Panc1 (cell line): ENCODE data around the gene PLCH1. TPM values are rescaled to one million over a fixed set of nuclear protein-coding genes. Genes with fewer than 3 reads are reported as not detected.

Experiments
- ATAC-seq: fragments of 200-7000 bp; cut with Tn5 transposase; 2 replicates; pipeline ENCODE4 v1.9.1; 2020; ENCODE audit warnings: mild to moderate bottlenecking, moderate library complexity
- BruUV-seq: library from RNA; stranded (reverse); fragments of 400-500 nt; replicated peaks from 2 replicates; lab custom pipeline; 2021; lab: Mats Ljungman, UMichigan
- CTCF ChIA-PET: fragments of 300-600 bp; sonication (Branson Sonifier 250); formaldehyde crosslinking; loops from one replicate; lab custom pipeline; 2022; ENCODE audit warnings: antibody characterized with exemption; lab: Charles Lee
- POLR2A ChIA-PET: fragments of 300-600 bp; sonication (Branson Sonifier 250); formaldehyde crosslinking; loops from one replicate; lab custom pipeline; 2022; ENCODE audit warnings: antibody characterized with exemption; lab: Charles Lee
- DNase-seq: peaks from one replicate; pipeline ENCODE4 v3.0.0-alpha.2; 2010; ENCODE audit warnings: low read depth, low spot score
- H3K27ac ChIP-seq: 2 replicates; pipeline ENCODE4 v1.5.1; 2011; ENCODE audit warnings: mild to moderate bottlenecking, low read length, inconsistent platforms
- H3K27me3 ChIP-seq: fragments of 200-500 bp; sonication (Bioruptor generic); 2 replicates; pipeline ENCODE4 v1.6.0; 2014; ENCODE audit warnings: low read length, inconsistent platforms; ENCODE audit not compliant: control insufficient read depth, insufficient read depth
- H3K36me3 ChIP-seq: fragments of 200-500 bp; sonication (Bioruptor generic); 2 replicates; pipeline ENCODE4 v1.5.1; 2014; ENCODE audit warnings: inconsistent platforms, mild to moderate bottlenecking, low read length, moderate library complexity; ENCODE audit not compliant: control insufficient read depth, insufficient read depth
- H3K4me1 ChIP-seq: 2 replicates; pipeline ENCODE4 v1.5.1; 2011; ENCODE audit warnings: inconsistent platforms, mild to moderate bottlenecking, low read length, moderate library complexity; ENCODE audit not compliant: control insufficient read depth, insufficient read depth
- H3K4me3 ChIP-seq, 2 experiments: 2 replicates each; pipeline ENCODE4 v1.5.1; 2011 to 2012; ENCODE audit warnings: low read depth in 2 of 2, low read length in 2 of 2, mild to moderate bottlenecking in 2 of 2, inconsistent platforms in 1 of 2, moderate library complexity in 1 of 2
- H3K9me3 ChIP-seq: fragments of 200-500 bp; sonication (Bioruptor generic); 2 replicates; pipeline ENCODE4 v1.5.1; 2014; ENCODE audit warnings: low read depth, mild to moderate bottlenecking, inconsistent platforms, low read length, moderate library complexity; ENCODE audit not compliant: control insufficient read depth, insufficient read depth
- POLR2AphosphoS5 ChIP-seq: IDR thresholded peaks from 2 replicates; pipeline ENCODE4 v1.6.1; 2012; ENCODE audit warnings: mild to moderate bottlenecking, low read depth, low read length, moderate library complexity
- REST ChIP-seq, 2 experiments: IDR thresholded peaks; 2 replicates each; pipeline ENCODE4 v1.6.1; 2011 to 2012; ENCODE audit warnings: low read depth in 2 of 2, control low read depth in 1 of 2, low read length in 1 of 2, mild to moderate bottlenecking in 1 of 2, moderate library complexity in 1 of 2; ENCODE audit not compliant: insufficient read depth in 1 of 2
- SIN3A ChIP-seq: IDR thresholded peaks from 2 replicates; pipeline ENCODE4 v1.6.1; 2012; ENCODE audit warnings: low read depth, mild to moderate bottlenecking, low read length, moderate library complexity, borderline replicate concordance; ENCODE audit not compliant: insufficient read depth
- TCF7L2 ChIP-seq: IDR thresholded peaks from 2 replicates; pipeline ENCODE4 v1.6.1; 2011; ENCODE audit warnings: mild to moderate bottlenecking, low read depth, low read length, inconsistent platforms
- in situ Hi-C: cut with HindIII; loops from 2 replicates; pipeline ENCODE4 v1.10.0; 2016; ENCODE audit warnings: low sequenced_read_pairs, low pct_unique_long_range_greater_than_20kb
- intact Hi-C: fragments of 100-400 bp; cut with micrococcal nuclease; formaldehyde crosslinking; loops from one replicate; pipeline ENCODE4 v1.10.0; 2022; ENCODE audit not compliant: unreplicated experiment
- total RNA-seq: library from RNA; stranded (reverse); gene quantifications from one replicate; pipeline ENCODE4 v1.2.1, GENCODE V29; 2021; ENCODE audit not compliant: unreplicated experiment
- TF ChIP-seq, protein P1 (sequence below): fragments of 450-650 bp; IDR thresholded peaks from 2 replicates; pipeline ENCODE4 v1.5.1; 2017; ENCODE audit warnings: mild to moderate bottlenecking

Gene PLCH1
- total RNA-seq, 1 experiment from 2014 or later: 0.03 TPM

- DNase-seq (no peak), ATAC-seq (no peak)
- Histone ChIP-seq H3K27me3 (no peaks in the 10 kb centered on the region), H3K4me1 (no peaks in the 10 kb centered on the region), H3K36me3 (no peaks in the 10 kb centered on the region), H3K27ac (no peak overlapping the region), H3K9me3 (no peaks in the 10 kb centered on the region), H3K4me3 (no peak overlapping the region)
- ChIA-PET POLR2A (no interaction called here), CTCF (no interaction called here)
- BruUV-seq: no TSS peak
- in situ Hi-C loops: no loop called here
- intact Hi-C loops: no loop called here
- TF ChIP-seq POLR2AphosphoS5 (no peak), REST (IDR thresholded peaks at IDR 0.05; ENCODE audit: insufficient read depth in 1 of 2, low read depth in 2 of 2, low read length in 1 of 2) (no peak), TCF7L2 (no peak), SIN3A (no peak)
- TF ChIP-seq, protein P1, sequence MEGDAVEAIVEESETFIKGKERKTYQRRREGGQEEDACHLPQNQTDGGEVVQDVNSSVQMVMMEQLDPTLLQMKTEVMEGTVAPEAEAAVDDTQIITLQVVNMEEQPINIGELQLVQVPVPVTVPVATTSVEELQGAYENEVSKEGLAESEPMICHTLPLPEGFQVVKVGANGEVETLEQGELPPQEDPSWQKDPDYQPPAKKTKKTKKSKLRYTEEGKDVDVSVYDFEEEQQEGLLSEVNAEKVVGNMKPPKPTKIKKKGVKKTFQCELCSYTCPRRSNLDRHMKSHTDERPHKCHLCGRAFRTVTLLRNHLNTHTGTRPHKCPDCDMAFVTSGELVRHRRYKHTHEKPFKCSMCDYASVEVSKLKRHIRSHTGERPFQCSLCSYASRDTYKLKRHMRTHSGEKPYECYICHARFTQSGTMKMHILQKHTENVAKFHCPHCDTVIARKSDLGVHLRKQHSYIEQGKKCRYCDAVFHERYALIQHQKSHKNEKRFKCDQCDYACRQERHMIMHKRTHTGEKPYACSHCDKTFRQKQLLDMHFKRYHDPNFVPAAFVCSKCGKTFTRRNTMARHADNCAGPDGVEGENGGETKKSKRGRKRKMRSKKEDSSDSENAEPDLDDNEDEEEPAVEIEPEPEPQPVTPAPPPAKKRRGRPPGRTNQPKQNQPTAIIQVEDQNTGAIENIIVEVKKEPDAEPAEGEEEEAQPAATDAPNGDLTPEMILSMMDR: no peak
These were observed 189.3 kb downstream of the PLCH1 start for GRCh38 chr3:155555479-155556060.

- BruUV-seq: no TSS peak
- H3K9me3 ChIP-seq: no peaks in the 10 kb centered on the region
- no peak overlapping the region for H3K4me3 ChIP-seq
- no peaks in the 10 kb centered on the region for H3K36me3 ChIP-seq
- TF ChIP-seq REST (IDR thresholded peaks at IDR 0.05; ENCODE audit: insufficient read depth in 1 of 2, low read depth in 2 of 2, low read length in 1 of 2) (no peak), POLR2AphosphoS5 (no peak), TCF7L2 (no peak), SIN3A (no peak)
- TF ChIP-seq, protein P1: no peak
- ATAC-seq (no peak), DNase-seq (no peak)
- intact Hi-C loops (no loop called here), in situ Hi-C loops (no loop called here)
- no peak overlapping the region for H3K27ac ChIP-seq
- H3K4me1 ChIP-seq: no peaks in the 10 kb centered on the region
- ChIA-PET CTCF (no interaction called here), POLR2A (no interaction called here)
- H3K27me3 ChIP-seq: no peaks in the 10 kb centered on the region
These were observed 190.0 kb downstream of the PLCH1 start for GRCh38 chr3:155554777-155555451.
